Measurements from ENCODE around the gene RCE1.

Gene RCE1

DNA sequence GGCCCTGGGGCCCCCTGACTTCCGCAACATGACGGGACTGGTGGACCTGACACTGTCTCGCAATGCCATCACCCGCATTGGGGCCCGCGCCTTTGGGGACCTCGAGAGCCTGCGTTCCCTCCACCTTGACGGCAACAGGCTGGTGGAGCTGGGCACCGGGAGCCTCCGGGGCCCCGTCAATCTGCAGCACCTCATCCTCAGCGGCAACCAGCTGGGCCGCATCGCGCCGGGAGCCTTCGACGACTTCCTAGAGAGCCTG, 14.6 kb downstream of the RCE1 start:
- no peak for DNase-seq

- DNase-seq = no peak
Measured at GRCh38 chr11:66858186-66858938, 15.1 kb downstream of the RCE1 start.

DNA sequence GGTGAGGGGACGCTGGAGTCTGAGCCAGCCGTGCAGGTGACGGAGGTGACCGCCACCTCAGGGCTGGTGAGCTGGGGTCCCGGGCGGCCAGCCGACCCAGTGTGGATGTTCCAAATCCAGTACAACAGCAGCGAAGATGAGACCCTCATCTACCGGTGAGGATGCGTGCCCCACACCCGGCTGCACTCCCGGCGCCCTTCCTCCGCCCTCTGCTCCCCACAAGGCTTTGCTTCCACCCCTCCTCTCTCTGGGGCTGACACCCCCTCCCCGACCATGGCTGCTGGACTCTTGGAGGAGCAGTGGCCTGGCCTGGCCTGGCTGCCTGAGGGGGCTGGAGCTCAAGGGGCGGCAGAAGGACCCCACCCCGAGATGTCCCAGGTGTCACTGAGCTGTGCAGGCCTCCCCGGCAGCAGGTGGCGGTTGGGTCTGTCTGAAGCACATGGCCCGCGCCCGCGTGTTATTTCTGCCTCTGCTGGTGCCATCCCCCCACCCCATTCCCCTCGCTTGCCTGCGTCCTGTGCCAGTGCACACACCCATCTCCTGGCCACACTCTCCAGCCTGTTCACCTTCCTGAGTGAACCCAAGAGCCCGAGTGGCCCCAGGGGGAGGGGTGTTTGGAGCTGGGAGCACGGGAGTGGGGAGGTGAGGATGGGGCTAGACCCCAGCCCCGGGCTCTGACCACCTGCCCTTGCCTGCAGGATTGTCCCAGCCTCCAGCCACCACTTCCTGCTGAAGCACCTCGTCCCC, 15.9 kb downstream of the RCE1 start:
- no peak for DNase-seq

DNA sequence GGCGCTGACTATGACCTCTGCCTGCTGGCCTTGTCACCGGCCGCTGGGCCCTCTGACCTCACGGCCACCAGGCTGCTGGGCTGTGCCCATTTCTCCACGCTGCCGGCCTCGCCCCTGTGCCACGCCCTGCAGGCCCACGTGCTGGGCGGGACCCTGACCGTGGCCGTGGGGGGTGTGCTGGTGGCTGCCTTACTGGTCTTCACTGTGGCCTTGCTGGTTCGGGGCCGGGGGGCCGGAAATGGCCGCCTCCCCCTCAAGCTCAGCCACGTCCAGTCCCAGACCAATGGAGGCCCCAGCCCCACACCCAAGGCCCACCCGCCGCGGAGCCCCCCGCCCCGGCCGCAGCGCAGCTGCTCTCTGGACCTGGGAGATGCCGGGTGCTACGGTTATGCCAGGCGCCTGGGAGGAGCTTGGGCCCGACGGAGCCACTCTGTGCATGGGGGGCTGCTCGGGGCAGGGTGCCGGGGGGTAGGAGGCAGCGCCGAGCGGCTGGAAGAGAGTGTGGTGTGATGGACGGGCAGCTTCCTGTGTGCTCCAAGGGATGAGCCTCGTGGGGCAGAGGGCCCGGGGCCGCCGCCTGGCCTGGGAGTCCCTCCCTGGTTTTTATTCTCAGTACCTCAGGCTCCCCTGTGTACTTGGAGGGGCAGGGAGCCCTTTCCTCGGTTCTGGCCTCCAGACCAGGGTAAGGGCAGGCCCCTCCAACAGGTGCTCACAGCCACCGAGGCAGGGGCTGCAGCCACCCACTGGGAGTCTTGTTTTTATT, 16.6 kb downstream of the RCE1 start:
- no peak for DNase-seq

DNA sequence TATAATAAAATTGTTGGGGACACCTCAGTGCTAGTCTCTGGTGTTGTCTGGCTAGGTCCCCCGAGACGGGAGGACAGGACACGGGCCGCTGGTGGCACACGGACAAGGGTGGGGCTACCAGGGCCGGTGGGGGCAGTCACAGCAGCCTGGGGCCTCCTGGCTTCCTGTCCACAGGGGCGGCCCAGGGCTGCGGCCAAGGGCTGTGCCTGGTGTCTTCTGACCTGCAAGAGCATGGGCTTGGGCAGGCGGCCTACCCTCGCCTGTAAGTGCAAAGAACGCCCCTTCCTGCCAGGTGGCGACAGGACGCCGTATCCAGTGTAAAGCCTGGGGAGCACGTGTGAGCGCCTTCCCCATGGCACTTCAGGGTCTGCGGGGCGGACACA, 17.2 kb downstream of the RCE1 start:
- no peak for DNase-seq

- DNase-seq = no peak
Measured at GRCh38 chr11:66861038-66861773, 18.0 kb downstream of the RCE1 start.

GRCh38 chr11:66861774-66862558, 18.7 kb downstream of the RCE1 start:
- no peak for DNase-seq

DNA sequence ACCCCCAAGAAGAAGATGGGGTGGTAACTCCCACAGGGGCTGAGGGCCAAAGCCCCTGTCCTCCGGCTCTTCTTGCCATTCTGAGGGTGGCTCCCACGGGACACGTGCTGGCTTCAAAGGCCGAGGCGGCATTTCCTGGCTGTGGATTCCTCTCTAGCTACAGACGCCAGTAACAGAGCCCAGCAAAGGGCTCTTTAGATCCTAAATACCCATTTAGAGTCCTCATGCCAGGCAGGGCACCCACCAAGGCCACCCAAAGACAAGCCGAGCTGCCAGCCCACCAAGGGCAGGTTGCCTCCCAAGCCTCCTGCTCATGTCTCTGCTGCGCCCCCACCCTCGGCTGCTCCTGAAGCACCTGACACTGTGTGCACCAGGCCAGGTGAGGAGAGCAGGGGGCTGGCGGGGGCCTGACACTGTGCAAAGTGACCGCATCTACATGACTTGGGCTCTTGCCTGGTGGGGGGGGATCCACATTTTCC, 19.4 kb downstream of the RCE1 start:
- no peak for DNase-seq

GRCh38 chr11:66863428-66864125, 20.3 kb downstream of the RCE1 start:
- no peak for DNase-seq

DNA sequence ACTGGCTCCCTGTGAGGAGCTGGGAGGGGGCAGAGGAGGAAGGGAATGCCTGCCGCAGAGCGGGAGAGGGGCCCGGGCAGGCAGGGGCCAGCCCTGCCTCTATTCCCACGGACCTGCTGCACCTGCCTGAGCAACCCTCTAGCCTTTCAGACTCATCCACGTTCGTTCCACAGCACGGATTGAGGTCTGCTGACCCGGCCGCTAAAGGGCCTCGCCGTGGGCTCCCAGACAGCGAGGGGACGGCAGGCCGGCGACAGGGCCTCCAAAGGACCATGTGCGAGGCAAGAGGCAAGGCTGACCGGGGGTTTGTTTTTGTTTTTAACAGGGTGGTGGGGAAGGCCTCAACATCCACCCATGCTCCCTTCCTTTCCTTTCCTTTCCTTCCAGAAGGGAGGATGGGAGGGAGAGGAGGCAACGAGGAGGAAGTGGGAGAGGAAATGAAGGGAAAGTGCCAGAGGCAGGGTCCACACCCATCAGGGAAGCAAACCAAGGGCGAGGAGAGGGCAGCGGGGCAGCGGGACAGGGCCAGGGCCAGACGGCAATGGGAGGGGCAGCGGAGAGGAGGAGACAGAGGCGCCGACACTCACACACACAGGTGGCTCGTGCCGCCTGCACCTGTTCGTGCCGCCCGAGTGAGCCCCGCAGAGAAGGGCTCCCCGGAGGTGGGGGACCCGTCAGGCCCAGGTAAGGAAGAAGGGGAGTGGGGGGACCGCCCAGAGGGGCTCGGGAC, 21.1 kb downstream of the RCE1 start:
- no peak for DNase-seq

GRCh38 chr11:66864924-66865697, 21.9 kb downstream of the RCE1 start:
- DNase-seq = no peak

GRCh38 chr11:66866007-66866406, 22.8 kb downstream of the RCE1 start:
- no peak for DNase-seq

DNA sequence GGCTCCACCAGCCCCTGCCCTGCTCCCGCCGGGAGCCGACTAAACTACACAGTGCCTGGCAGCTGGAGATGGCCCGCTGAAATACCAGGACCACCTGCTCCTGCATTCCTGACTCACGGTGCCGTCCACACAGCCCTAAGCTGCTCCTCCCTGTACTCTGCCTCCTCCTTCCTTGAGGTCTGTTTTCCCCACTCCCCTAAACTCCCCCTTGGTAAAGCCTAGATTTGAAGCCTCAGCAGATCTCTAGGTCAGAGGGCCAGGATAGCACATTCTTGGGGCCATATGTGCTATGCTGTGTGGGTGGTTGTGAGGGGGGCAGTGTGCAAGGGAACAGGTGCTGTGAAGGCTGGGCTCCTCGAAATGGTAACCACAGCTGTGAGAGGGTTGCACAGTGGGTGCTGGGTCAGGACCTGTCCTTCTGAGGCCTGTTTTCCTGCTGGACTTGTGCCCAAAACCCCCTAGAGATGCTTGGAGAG, 23.3 kb downstream of the RCE1 start:
- no peak for DNase-seq

DNA sequence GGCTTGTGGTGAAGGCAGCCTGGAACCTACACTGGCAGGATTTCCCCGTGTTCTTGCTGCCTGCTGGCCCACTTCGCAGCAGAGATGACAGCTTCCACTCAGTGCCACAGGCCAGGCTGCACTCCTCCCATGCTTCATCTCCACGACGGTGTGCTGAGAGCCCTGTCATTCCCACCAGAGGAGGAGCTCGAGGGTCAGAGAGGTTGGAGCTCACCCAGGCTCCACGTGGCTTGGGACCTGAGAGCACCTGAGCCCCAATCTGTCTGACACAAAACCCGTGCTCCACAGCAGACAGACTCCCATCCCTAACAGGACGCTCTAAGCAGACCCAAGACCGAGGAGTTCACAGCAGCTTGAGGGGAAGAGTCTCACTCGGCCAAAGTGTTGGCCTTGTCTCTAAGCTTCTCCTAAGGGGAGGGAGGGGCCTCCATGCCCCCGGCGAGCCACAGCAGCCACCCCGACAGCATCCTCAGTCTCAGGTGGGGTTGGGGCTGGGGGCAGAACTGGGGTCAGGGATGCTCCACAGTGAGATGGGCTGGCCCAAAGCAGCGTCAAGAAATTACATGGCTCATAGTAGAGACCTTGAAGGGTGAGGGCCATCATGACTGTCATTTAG, 24.3 kb downstream of the RCE1 start:
- DNase-seq = no peak

DNA sequence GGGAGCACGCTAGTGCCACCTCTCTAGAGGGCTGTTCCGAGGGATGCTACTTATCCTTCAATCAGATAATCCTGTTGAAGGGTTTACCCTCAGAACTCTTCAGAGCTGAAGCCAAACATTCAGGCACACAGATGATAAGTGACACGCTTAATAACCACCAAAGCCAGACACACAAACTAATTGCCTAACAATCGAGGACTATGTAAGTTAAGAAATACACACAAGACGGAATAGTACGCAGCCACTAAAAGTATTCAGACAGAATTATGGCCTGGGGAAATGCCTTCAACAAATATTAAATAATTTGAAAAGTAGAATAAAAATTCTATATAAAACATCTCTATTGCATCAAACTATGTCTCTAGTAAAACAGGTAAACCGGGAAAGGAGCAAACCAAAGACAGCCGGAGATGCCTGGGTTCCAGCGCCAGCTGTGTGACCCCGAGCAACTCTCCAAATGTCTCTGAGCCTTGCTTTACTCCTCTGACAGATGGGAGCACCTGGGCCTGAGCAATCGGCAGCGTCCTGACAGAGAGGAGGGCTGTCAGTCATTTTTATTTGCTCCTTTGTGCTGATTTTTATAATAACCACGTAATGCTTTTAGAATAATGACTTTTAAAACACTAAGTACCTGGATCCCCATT, 25.0 kb downstream of the RCE1 start:
- no peak for DNase-seq

- DNase-seq = peak; percentile 83 to 85
Measured at GRCh38 chr11:66868726-66869566, 25.7 kb downstream of the RCE1 start.

DNA sequence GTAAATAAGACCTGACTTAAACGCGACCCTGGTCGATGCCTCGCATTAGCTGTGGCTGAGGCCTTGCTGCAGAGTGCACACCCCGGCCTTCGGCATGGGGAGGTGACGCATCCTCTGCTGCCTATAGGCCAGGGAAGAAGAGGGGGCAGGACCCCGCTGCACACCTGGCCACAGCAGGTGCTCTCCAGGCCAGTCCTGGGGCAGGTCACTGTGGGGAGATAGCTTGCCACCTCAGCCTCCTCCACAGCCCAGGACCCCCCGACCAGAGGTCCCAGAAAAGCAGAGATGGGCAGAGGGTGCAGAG, 26.3 kb downstream of the RCE1 start:
- DNase-seq = no peak

GRCh38 chr11:66870131-66870530, 26.9 kb downstream of the RCE1 start:
- no peak for DNase-seq
